Skeletal muscle tissue (tissue), 4 donors: ENCODE results near the gene ZDHHC9. TPM values are rescaled to one million over a fixed set of nuclear protein-coding genes. Genes with fewer than 3 reads are reported as not detected.

Source experiments
- H3K27ac ChIP-seq: one replicate; pipeline ENCODE4 v1.7.0; 2013; ENCODE audit warnings: mild to moderate bottlenecking, low read depth, low read length, inconsistent platforms
- H3K27me3 ChIP-seq, 3 donors: one replicate each; pipeline ENCODE4 v1.7.0; 2013; ENCODE audit warnings: low read length in 3 of 3; ENCODE audit not compliant: control insufficient read depth in 3 of 3, insufficient read depth in 3 of 3
- H3K36me3 ChIP-seq, 3 donors: one replicate each; pipeline ENCODE4 v1.7.0; 2013; ENCODE audit warnings: low read length in 3 of 3; ENCODE audit not compliant: control insufficient read depth in 3 of 3, insufficient read depth in 3 of 3
- H3K4me1 ChIP-seq, 3 donors: one replicate each; pipeline ENCODE4 v1.7.0; 2013; ENCODE audit warnings: low read length in 3 of 3, mild to moderate bottlenecking in 3 of 3; ENCODE audit not compliant: control insufficient read depth in 3 of 3, insufficient read depth in 3 of 3
- H3K4me3 ChIP-seq, 3 donors: one replicate each; pipeline ENCODE4 v1.7.0; 2013; ENCODE audit warnings: low read length in 3 of 3
- H3K9ac ChIP-seq, 3 donors: one replicate each; pipeline ENCODE4 v1.7.0; 2013; ENCODE audit warnings: low read length in 3 of 3, mild to moderate bottlenecking in 3 of 3, moderate library complexity in 2 of 3, low read depth in 1 of 3
- H3K9me3 ChIP-seq, 3 donors: one replicate each; pipeline ENCODE4 v1.7.0; 2013; ENCODE audit warnings: low read length in 3 of 3; ENCODE audit not compliant: control insufficient read depth in 3 of 3
- total RNA-seq: library from RNA; depleted of rRNA; stranded (reverse); fragments of >200 nt; gene quantifications from one replicate; pipeline ENCODE4 v1.2.3, GENCODE V29; 2014
- donor health status: Osteomylitis.

ZDHHC9 gene
- total RNA-seq, 1 donor from 2014 or later, result 17.7 TPM

GRCh38 chrX:129768586-129769466, 74.9 kb downstream of the ZDHHC9 start:
- Histone ChIP-seq H3K36me3 (no peaks in the 10 kb centered on the region), H3K9me3 (no peaks in the 10 kb centered on the region), H3K4me3 (no peak overlapping the region), H3K27ac (no peak overlapping the region), H3K27me3 (no peaks in the 10 kb centered on the region), H3K4me1 (no peaks in the 10 kb centered on the region), H3K9ac (no peak overlapping the region)

GRCh38 chrX:129768186-129768585, 75.5 kb downstream of the ZDHHC9 start:
- no peak overlapping the region for H3K27ac ChIP-seq
- H3K4me3 ChIP-seq, result no peak overlapping the region
- no peaks in the 10 kb centered on the region for H3K36me3 ChIP-seq
- H3K9ac ChIP-seq, result no peak overlapping the region
- no peaks in the 10 kb centered on the region for H3K4me1 ChIP-seq
- H3K9me3 ChIP-seq, result no peaks in the 10 kb centered on the region
- H3K27me3 ChIP-seq, result no peaks in the 10 kb centered on the region

GRCh38 chrX:129763666-129764065, 80.0 kb downstream of the ZDHHC9 start:
- H3K9ac ChIP-seq, result no peak overlapping the region
- H3K36me3 ChIP-seq, result no peaks in the 10 kb centered on the region
- H3K9me3 ChIP-seq, result no peaks in the 10 kb centered on the region
- no peak overlapping the region for H3K27ac ChIP-seq
- H3K4me1 ChIP-seq, result peaks cover 0 to 12% (median 5%) of the 10 kb centered on the region in 3 donors
- no peak overlapping the region for H3K4me3 ChIP-seq
- H3K27me3 ChIP-seq, result no peaks in the 10 kb centered on the region

- Histone ChIP-seq H3K36me3 (no peaks in the 10 kb centered on the region), H3K27me3 (no peaks in the 10 kb centered on the region), H3K4me3 (no peak overlapping the region), H3K4me1 (peaks cover 0 to 12% (median 5%) of the 10 kb centered on the region in 3 donors), H3K27ac (no peak overlapping the region), H3K9ac (no peak overlapping the region), H3K9me3 (no peaks in the 10 kb centered on the region)
Observed at GRCh38 chrX:129762448-129762847, 81.2 kb downstream of the ZDHHC9 start.

GRCh38 chrX:129761596-129761995, 82.1 kb downstream of the ZDHHC9 start:
- no peaks in the 10 kb centered on the region for H3K36me3 ChIP-seq
- peaks cover 0 to 12% (median 5%) of the 10 kb centered on the region in 3 donors for H3K4me1 ChIP-seq
- no peak overlapping the region for H3K4me3 ChIP-seq
- no peak overlapping the region for H3K27ac ChIP-seq
- no peaks in the 10 kb centered on the region for H3K27me3 ChIP-seq
- H3K9ac ChIP-seq, result no peak overlapping the region
- no peaks in the 10 kb centered on the region for H3K9me3 ChIP-seq

GRCh38 chrX:129760981-129761380, 82.7 kb downstream of the ZDHHC9 start:
- Histone ChIP-seq H3K36me3 (no peaks in the 10 kb centered on the region), H3K27ac (no peak overlapping the region), H3K9me3 (no peaks in the 10 kb centered on the region), H3K4me1 (peaks cover 0 to 12% (median 5%) of the 10 kb centered on the region in 3 donors), H3K9ac (no peak overlapping the region), H3K4me3 (no peak overlapping the region), H3K27me3 (peaks cover 0 to 4% (median 0%) of the 10 kb centered on the region in 3 donors)

- Histone ChIP-seq H3K36me3 (no peaks in the 10 kb centered on the region), H3K4me1 (peaks cover 0 to 12% (median 5%) of the 10 kb centered on the region in 3 donors), H3K27me3 (peaks cover 0 to 4% (median 0%) of the 10 kb centered on the region in 3 donors), H3K4me3 (no peak overlapping the region), H3K9ac (no peak overlapping the region), H3K27ac (no peak overlapping the region), H3K9me3 (no peaks in the 10 kb centered on the region)
Observed at GRCh38 chrX:129760155-129760554, 83.5 kb downstream of the ZDHHC9 start.

GRCh38 chrX:129759576-129760061, 84.1 kb downstream of the ZDHHC9 start:
- Histone ChIP-seq H3K27ac (peak overlapping the region; percentile 7), H3K4me1 (peaks cover 0 to 12% (median 5%) of the 10 kb centered on the region in 3 donors), H3K9ac (no peak overlapping the region), H3K27me3 (peaks cover 0 to 4% (median 0%) of the 10 kb centered on the region in 3 donors), H3K9me3 (no peaks in the 10 kb centered on the region), H3K36me3 (no peaks in the 10 kb centered on the region), H3K4me3 (no peak overlapping the region)

- H3K27me3 ChIP-seq, result peaks cover 0 to 4% (median 0%) of the 10 kb centered on the region in 3 donors
- H3K36me3 ChIP-seq, result no peaks in the 10 kb centered on the region
- H3K27ac ChIP-seq, result no peak overlapping the region
- H3K9ac ChIP-seq, result no peak overlapping the region
- H3K4me3 ChIP-seq, result no peak overlapping the region
- H3K4me1 ChIP-seq, result peaks cover 0 to 12% (median 5%) of the 10 kb centered on the region in 3 donors
- no peaks in the 10 kb centered on the region for H3K9me3 ChIP-seq
Observed at GRCh38 chrX:129755779-129756650, 87.7 kb downstream of the ZDHHC9 start.
